ENCODE measurements around the gene PGRMC1.
"Not testable (repeated sequence)": the region's sequence is repeated elsewhere in the genome, so short reads cannot be mapped to it uniquely, and the experiment has no call there.

PGRMC1 gene

GRCh38 chrX:119235872-119236622 is at the start of gene PGRMC1:
PGRMC1 (plus strand) TSS chrX:119236285; CDS start chrX:119236364, 79 bp downstream.
- DNase-seq (ENCODE audit: low read depth) = peak; percentile 59

GRCh38 chrX:119186763-119187162 is 49.3 kb upstream of the PGRMC1 start:
- DNase-seq (ENCODE audit: low read depth) = no peak

GRCh38 chrX:119187298-119187697 is 48.8 kb upstream of the PGRMC1 start:
- DNase-seq (ENCODE audit: low read depth) = no peak

GRCh38 chrX:119189115-119189514 is 47.0 kb upstream of the PGRMC1 start:
- DNase-seq (ENCODE audit: low read depth) = no peak

GRCh38 chrX:119189595-119189994 is 46.5 kb upstream of the PGRMC1 start:
- no peak for DNase-seq (ENCODE audit: low read depth)

- DNase-seq (ENCODE audit: low read depth) = no peak
Observed at GRCh38 chrX:119190091-119190681, 45.9 kb upstream of the PGRMC1 start.

- DNase-seq (ENCODE audit: low read depth) = no peak
Observed at GRCh38 chrX:119190831-119191230, 45.3 kb upstream of the PGRMC1 start.

- DNase-seq (ENCODE audit: low read depth) = no peak
Observed at GRCh38 chrX:119194621-119195020, 41.5 kb upstream of the PGRMC1 start.

GRCh38 chrX:119201570-119201969 is 34.5 kb upstream of the PGRMC1 start:
- no peak for DNase-seq (ENCODE audit: low read depth)

GRCh38 chrX:119206203-119206602 is 29.9 kb upstream of the PGRMC1 start:
- no peak for DNase-seq (ENCODE audit: low read depth)

GRCh38 chrX:119207483-119207882 is 28.6 kb upstream of the PGRMC1 start:
- DNase-seq (ENCODE audit: low read depth) = not testable (repeated sequence)

GRCh38 chrX:119208401-119209057 is 27.6 kb upstream of the PGRMC1 start:
- DNase-seq (ENCODE audit: low read depth) = no peak

GRCh38 chrX:119210931-119211648 is 25.0 kb upstream of the PGRMC1 start:
- DNase-seq (ENCODE audit: low read depth) = not testable (repeated sequence)

- no peak for DNase-seq (ENCODE audit: low read depth)
Observed at GRCh38 chrX:119211649-119212014, 24.5 kb upstream of the PGRMC1 start.

GRCh38 chrX:119218198-119218597 is 17.9 kb upstream of the PGRMC1 start:
- no peak for DNase-seq (ENCODE audit: low read depth)

- no peak for DNase-seq (ENCODE audit: low read depth)
Observed at GRCh38 chrX:119222932-119223331, 13.2 kb upstream of the PGRMC1 start.

GRCh38 chrX:119223783-119224182 is 12.3 kb upstream of the PGRMC1 start:
- DNase-seq (ENCODE audit: low read depth) = no peak

- DNase-seq (ENCODE audit: low read depth) = no peak
Observed at GRCh38 chrX:119226446-119226845, 9.6 kb upstream of the PGRMC1 start.

- no peak for DNase-seq (ENCODE audit: low read depth)
Observed at GRCh38 chrX:119228512-119229252, 7.4 kb upstream of the PGRMC1 start.

- DNase-seq (ENCODE audit: low read depth) = no peak
Observed at GRCh38 chrX:119229253-119229615, 6.9 kb upstream of the PGRMC1 start.

GRCh38 chrX:119230850-119231249 is 5.2 kb upstream of the PGRMC1 start:
- no peak for DNase-seq (ENCODE audit: low read depth)

GRCh38 chrX:119231936-119232445 is 4.1 kb upstream of the PGRMC1 start:
- no peak for DNase-seq (ENCODE audit: low read depth)

All from stimulated activated CD8-positive, alpha-beta memory T cell treated with anti-CD3 and anti-CD28 coated beads, Interleukin-12 subunit alpha, Interleukin-12 subunit beta, amount 100 ng/mL, for 4 hours (primary cell).